H54 (cell line): Measurements from ENCODE around the gene CRHR2.

ENCODE experiments used
- DNase-seq: peaks from one replicate; pipeline ENCODE4 v3.0.0; 2011; ENCODE audit warnings: low spot score, mixed read lengths; ENCODE audit not compliant: insufficient read length
- FAIRE-seq: peaks from 3 replicates; lab custom pipeline; 2011; peaks lifted over from hg19 to GRCh38; lab: Jason Lieb, UNC
- POLR2A ChIP-seq: IDR thresholded peaks from 2 replicates; pipeline ENCODE4 v1.6.1; 2011; ENCODE audit warnings: low read depth, mild to moderate bottlenecking, low read length

CRHR2 gene

DNA sequence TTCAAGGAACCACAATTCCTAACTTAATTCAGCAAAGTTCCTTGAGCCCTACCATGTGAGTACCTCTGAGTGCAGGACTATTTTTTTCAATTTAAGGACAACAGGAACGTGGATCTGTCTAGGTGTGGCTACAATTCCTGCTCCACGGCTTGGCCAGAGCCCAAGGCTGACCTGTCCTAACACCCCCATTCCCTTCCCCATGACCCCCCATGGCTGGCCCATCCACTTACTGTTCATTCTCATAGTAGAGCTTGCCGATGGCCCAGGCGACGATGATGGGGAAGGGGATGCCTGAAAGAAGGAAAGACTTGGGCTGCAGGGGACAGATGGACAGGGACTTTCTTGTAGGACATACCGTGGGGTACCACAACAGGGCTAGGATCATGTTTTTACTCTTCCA is 20.3 kb downstream of the CRHR2 start:
- DNase-seq (no peak), FAIRE-seq (no peak)
- no peak for TF ChIP-seq POLR2A

DNA sequence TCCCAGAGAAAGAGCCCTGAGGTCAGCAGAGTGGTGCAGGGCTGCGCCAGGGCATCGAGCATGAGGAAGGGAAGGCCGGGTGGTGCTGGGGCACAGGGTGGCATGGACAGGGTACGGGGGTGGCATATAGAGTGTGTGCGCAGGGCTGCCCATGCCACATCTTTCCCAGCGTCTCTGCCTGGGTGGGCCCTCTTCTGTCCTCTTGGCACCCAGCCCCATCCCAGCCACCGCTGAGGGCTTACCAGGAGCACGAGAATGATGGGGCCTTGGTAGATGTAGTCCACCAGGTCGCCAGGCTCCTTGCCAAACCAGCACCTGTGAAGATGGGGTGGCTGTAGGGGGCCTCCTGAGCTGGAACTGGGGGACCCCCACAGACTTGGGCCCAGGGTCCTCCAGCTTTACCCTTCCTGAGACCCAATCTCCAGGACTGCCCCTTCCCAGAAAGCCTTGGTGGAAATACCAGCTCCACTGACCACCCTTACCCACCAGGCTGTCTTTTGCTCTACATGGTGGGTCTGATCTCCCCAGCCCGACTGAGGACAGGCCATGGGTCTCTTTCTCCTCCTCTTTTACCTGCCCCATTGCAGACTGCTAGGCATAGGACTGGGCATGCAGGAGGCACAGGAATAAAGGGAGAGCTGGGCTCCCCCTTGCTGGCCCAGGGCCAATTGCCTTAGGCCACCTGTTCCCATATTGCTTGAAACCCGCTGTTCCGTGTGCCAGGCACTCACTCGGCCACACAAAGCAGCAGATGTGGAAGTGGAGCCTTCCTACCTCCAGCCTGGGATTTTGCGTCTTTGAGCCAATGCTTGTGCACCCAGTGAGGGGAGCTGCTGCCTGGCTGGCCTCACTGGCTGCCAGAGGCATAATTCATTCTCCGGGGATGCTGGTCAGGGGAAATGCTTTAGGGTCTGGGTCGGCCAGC is 21.7 kb downstream of the CRHR2 start:
- TF ChIP-seq POLR2A: no peak
- DNase-seq: no peak
- FAIRE-seq: no peak

DNA sequence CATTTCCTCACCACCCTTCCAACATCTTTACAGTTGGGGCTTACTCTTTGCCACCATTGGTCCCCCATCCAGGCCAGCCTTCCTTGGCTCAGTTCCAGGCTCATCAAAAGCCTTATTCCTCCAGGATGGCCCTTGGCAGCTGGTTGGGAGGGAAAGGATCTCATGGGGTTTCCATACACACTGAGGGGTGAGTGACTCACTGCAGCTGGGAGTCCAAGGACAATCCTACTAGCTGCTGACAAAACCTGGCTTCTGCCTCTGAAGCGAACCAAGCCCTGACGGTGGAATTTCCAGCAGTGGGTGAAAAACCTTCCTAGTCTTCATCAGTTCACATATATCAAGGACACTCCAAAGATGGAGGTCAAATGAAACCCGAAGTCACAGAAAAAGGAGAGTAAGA is 22.9 kb downstream of the CRHR2 start:
- TF ChIP-seq POLR2A: no peak
- no peak for DNase-seq
- FAIRE-seq: no peak

DNA sequence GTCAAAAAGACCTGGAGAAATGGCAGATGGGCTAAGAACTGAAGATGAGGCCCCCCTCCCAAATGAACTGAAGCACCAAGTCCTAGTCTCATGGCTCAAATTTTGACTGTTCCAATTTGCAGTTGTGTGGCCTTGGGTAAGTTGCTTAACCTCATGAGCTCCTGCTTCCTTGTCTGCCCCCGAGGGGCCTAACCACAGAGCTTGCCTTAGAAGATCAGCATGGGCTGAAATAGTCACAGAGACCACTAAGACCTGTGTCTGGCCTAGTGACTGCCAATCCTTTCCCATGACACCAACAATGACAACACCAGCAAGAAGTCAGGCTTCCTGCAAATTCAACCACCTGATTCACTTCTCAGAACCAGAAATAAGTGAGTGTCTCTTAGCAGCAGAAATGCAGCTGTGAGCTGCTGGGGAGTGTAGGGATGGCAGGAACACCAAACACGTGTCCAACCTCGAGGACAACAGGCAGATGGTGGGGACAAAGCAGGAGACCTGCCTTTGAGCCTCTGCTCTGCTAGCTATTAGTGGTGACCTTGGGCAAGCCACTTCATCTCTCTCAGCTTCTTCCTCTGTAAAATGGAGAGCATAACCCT is 23.7 kb downstream of the CRHR2 start:
- no peak for DNase-seq
- no peak for FAIRE-seq
- TF ChIP-seq POLR2A: no peak

DNA sequence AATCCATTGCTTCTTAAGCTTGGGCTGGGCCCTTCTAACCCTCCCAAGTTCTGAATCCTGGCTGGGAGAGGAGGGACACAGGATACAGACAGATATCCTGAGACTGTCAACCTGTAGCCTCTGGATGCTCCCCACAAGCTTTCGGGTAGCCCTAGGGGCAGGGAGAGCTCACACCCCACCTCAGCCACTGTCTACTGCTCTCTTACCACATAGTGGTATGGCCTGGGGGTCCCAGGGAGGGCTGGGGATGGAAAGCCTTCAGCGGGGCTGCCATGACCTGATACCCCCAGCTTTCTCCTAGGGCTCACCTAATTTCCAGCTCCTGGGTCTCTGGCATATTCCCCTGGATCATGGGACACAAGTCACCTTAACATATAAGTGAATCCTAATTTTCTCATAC is 25.1 kb downstream of the CRHR2 start:
- no peak for TF ChIP-seq POLR2A
- no peak for FAIRE-seq
- no peak for DNase-seq

DNA sequence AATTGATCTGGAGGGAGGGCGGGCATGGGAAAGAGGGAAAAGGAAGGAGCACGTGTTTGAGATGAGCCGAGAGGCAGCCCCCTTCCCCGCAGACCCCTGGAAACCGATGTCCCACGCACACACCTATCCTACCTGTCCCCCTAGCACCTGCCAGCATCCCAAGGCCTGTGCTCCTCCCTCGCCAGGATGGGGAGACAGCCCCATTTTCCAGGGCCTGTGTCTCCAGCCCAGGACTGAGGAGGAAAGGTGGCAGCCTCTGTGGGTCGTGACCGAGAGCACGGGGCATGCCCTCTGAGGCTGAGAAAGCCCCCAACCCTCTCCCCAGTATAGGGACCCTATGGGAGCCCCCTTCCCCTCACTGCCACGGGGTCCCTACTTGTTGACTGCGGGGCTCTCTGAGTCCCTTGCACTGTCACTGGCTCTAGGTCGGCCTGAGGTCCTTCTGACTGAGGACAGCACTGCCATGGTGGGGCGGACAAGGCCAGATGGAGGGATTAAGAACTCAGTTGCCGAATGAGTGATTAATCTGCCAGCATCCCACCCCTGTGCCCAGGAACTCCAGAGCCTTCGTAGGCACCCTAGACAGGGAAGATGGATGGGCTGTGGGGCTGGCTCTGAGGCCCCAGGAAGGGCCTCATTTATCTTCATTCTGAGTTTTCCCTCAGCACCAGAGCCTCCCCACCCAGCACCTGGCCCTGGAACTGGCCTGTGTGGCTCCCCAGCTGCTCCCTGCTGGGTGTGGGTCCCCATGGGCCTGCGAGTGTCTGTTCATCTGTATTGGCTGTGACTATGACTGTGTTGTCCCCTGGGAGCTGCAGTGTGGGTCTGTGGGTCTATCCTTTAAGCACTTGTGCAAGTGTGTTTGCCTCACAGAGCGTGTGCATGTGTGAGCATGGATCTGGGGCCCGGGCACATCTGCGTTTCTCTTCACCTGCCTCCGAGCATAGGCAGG is 26.0 kb downstream of the CRHR2 start:
- DNase-seq (no peak), FAIRE-seq (no peak)
- no peak for TF ChIP-seq POLR2A

DNA sequence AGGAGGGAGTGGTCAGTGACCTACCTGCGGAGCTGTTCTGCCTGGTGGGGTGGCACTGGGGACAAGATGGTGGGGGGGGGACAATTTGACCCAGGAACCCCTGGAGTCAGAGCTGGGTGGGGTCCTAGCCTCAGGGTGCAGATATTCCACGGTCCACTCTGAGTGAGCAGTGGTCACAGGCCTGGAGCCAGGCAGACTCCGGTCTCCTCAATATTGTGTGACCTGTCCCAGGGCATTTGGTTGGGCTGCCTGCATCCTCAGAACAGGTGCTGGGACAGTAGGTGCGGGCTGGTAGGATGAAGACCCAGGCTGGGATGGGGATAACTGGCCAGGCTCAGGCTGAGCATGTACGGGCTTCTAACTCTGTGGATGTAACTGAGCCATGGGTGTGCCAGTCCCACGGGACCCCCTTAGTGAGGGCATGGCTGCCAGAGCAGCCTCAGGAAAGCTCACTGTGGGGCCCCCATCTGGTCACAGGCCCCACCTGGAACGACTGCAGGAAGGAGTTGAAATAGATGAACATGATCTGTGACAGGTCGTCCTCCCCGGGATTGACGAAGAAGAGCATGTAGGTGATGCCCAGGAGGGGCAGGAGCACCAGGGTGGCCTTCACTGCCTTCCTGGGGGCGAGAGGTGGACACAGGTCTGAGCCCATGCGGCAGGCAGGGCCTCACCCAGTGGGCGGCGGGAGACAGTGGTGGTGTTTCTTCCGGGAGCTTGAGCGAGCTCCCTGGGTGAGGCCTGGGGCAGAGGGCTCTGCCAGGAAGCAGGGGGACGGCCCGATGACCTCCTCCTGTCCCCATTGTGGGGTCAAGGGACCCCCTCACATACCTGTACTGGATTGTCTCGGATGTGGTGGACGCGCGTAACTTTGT is 26.9 kb downstream of the CRHR2 start:
- no peak for FAIRE-seq
- no peak for DNase-seq
- TF ChIP-seq POLR2A: no peak

DNA sequence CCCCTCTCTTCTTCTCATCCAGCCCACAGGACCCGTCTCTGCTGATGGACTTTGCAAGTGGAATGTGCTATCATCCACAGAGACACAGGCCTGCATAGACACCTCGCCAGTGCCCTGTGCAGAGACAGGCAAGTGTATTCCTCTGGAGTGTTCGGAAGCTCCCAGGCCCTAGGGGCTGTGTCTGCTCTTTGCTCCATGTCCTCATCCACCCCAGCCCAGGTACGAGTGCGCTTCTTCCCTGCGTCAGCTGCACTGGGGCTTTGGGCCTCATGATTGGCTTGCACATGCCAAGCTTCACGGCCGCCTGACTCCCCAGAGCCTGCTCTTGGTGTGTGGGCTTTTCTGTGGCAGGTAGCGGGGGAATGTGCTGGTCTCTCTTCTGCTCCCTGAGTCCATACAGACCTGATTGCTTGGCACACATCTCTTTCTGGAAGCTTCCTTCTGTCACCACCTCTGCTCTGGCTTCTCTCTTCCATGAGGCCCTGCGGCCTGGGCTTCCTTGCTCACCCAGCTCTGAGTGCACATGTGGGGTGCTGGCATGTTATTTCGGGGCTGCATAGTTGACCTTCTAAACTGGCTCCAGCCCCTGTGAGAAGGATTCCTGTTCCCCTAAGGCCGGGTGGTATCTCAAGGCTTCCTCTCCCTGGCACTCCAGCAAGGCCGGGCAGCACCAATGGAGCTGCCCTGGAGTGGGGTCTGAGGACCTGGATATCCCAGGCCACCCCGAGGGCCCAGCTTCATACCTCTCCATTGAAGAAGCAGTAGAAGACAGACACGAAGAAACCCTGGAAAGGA is 27.8 kb downstream of the CRHR2 start:
- FAIRE-seq (no peak), DNase-seq (no peak)
- TF ChIP-seq POLR2A: no peak

DNA sequence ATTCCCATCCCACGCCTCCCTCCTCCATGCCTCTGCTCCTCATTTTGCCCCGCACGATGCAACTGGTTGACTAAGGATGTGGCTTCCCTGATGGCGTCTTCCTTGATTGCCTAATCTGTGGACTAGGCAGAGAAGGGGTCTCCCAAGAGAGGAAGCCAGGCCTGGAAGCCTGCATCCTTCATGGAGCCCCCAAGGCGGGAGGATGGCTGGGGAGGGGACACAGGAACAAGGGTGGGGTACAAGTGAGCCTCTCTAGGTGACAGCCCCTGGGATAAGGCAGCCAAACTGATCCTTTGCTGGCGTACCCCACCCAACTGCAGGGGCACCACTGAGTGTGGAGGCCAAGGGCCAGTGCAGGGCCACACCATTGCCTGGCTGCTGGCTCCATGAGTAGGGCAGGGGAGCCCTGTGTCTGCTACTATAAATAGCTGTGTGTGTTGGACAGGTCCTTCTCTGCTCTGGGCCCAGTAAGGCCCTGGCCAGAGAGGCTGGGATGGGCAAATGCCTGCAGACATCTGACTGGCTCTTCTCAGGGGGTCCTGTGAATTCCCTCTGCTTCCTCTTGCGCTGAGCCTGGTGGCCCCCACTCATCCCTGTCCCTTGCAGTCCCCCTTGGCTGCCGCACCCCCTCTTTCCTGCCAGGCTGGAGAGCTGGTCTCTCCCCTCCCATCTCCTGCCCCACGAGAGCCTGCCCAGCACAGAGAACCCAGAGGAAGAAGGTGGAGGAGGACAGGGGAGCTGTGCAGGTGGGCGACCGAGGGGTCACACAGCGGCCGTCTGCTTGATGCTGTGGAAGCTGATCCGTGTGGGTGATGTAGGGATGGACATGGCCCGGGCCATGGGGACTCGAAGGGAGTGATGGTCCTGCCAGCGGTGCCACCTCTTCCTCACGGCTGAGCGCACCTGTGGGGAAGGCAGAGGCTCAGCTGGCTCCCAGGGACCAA is 29.3 kb downstream of the CRHR2 start:
- TF ChIP-seq POLR2A: no peak
- FAIRE-seq (no peak), DNase-seq (no peak)

DNA sequence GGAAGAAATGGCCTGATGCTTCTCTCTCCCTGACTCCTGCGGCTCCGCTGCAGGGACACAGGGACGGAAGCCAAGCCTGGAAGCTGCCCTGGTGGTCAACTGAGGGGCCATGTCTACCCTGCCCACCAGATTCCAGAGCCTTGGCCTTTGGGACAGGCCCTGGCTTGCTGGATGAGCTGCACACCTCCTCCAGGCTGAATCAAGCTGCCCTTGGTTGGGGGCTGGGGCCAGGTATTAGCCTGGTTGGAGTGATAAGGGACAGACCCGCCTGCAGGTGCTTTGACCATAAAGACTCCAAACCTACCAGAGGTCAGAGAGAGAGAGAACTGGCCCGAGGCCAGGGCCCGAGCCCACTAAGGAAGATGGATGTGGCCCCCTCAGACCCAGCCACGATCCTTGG is 30.1 kb downstream of the CRHR2 start:
- FAIRE-seq (no peak), DNase-seq (no peak)
- TF ChIP-seq POLR2A: no peak

DNA sequence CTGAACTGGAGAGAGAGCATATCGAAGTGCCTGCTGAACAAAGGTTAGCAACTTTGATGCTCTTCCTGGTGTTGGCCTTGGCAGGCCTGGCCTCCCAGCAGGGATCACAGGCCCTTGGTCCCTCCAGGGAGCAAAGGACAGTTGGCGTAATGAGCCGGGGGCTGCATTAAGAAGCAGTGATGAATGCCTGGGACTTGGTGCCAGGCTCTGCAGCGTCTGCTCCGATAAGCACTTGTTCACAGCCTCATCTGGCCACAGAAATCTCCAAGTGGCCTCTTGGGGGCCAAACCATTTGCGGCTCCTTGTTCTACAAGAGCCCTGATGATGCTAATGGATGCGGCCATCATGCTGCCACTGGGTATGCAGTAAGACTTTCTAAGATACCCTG is 31.8 kb downstream of the CRHR2 start:
- no peak for FAIRE-seq
- no peak for TF ChIP-seq POLR2A
- DNase-seq: no peak
